ENCODE measurements around the gene ZBED4.
"Not testable (repeated sequence)": the region's sequence is repeated elsewhere in the genome, so short reads cannot be mapped to it uniquely, and the experiment has no call there.

Gene ZBED4, protein sequence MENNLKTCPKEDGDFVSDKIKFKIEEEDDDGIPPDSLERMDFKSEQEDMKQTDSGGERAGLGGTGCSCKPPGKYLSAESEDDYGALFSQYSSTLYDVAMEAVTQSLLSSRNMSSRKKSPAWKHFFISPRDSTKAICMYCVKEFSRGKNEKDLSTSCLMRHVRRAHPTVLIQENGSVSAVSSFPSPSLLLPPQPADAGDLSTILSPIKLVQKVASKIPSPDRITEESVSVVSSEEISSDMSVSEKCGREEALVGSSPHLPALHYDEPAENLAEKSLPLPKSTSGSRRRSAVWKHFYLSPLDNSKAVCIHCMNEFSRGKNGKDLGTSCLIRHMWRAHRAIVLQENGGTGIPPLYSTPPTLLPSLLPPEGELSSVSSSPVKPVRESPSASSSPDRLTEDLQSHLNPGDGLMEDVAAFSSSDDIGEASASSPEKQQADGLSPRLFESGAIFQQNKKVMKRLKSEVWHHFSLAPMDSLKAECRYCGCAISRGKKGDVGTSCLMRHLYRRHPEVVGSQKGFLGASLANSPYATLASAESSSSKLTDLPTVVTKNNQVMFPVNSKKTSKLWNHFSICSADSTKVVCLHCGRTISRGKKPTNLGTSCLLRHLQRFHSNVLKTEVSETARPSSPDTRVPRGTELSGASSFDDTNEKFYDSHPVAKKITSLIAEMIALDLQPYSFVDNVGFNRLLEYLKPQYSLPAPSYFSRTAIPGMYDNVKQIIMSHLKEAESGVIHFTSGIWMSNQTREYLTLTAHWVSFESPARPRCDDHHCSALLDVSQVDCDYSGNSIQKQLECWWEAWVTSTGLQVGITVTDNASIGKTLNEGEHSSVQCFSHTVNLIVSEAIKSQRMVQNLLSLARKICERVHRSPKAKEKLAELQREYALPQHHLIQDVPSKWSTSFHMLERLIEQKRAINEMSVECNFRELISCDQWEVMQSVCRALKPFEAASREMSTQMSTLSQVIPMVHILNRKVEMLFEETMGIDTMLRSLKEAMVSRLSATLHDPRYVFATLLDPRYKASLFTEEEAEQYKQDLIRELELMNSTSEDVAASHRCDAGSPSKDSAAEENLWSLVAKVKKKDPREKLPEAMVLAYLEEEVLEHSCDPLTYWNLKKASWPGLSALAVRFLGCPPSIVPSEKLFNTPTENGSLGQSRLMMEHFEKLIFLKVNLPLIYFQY

DNA sequence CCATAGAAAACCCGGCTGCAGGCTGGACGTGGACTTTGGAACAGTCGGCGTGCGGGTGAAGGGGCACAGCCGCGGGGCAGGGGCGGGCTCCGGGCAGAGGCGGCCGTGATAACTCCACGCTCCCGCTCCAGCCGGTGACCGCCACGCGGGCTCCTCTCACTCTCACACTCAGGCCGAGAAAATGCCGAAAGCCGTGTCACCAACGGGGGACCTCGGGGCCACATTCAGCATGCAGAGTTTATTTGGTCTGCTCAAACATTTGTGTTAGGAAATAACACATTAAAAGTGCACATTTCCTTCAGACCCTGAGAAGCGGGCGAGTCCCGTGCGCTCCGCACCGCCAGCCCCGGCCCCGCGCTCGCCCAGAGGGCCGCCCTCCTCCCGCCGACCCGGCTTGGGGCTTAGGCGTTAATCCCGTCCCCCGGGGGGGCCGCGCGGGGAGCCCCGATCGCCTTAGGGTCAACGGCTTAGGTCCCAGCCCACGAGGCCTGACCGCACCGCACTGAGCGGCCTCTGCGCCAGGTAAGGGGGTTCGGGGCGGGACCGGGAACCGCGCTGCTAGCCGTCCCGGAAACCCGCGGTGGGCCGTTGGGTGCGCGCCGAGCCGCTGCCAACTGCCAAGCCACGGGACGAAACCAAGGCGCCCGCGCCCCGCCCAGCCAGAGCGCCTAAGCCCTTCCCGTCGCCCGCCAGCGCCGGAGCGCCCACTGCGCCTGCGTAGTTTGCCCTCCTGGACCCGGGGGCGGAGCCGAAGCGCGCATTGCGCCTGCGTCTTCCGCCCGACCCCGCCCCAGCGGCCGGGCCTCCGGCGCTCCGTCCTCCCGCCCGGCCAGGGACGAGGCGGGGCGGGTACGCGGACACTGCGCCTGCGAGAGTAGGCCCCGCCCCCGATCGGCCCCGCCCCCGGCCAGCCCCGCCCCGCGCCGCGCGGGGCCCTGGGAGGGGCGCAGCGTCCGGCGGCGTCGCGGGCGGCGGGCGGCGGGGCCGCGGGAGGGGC, at the start of gene ZBED4:
TSS of gene ZBED4 (plus strand) at position 947 of the 997 bp plus-strand sequence. CDS start 29,819 bp downstream, outside the sequence.
- peak; percentile 96 to 99 for DNase-seq (ENCODE audit: low read depth in 1 of 2, low spot score in 1 of 2)

DNA sequence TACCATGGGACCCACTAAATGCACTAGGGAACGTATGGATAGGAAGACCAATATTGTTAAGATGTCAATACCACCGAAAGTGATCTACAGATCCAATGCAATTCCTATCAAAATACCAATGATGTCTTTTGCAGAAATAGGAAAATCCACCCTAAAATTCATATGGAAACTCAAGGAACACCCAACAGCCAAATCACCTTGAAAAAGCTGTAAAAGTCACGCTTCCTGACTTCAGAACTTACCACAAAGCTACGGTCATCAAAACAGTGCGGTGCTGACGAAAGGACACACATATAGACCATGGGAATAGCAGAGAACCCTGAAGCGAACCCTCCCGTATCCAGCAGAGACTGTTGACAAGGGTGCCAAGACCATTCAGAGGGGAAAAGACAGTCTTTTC, 46.5 kb upstream of the ZBED4 start:
- no peak for DNase-seq (ENCODE audit: low read depth in 1 of 2, low spot score in 1 of 2)

DNA sequence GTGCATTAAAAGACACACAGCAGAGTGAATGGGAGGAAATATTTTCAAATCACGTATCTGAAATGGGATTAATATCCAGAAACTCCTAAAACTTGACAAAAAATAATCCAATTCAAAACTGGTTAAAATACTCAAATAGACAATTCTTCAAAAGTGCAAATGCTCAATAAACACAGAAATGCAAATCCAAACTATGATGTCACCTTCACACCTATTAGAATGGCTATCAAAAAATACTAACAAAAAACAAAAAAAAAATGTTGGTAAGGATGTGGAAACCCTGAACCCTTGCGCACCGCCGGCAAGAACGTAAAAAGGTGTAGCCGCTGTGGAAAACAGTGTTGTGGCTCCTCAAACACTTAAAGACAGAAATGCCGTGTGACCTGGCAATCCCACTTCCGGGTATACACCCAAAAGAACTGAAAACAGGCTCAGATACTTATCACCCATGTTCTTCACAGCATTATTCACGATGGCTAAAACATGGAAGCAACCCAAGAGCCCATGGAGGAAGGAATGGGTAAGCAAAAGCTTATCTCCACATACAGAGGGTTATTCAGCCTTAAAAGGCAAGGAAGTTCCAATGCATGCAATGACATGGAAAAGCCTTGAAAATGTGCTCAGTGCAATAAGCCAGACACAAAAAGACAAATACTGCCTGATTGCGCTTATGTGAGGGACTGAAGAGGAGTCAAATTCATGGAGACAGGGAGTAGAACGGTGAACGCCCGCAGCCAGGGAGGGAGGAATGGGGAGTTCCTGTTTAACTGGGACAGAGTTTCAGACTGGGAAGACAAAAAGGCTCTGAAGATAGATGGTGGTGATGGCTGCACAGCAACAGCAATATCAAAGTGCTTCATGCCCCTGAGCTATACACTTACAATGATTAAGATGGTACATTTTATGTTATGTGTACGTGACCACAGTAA, 45.6 kb upstream of the ZBED4 start:
- DNase-seq (ENCODE audit: low read depth in 1 of 2, low spot score in 1 of 2): no peak

DNA sequence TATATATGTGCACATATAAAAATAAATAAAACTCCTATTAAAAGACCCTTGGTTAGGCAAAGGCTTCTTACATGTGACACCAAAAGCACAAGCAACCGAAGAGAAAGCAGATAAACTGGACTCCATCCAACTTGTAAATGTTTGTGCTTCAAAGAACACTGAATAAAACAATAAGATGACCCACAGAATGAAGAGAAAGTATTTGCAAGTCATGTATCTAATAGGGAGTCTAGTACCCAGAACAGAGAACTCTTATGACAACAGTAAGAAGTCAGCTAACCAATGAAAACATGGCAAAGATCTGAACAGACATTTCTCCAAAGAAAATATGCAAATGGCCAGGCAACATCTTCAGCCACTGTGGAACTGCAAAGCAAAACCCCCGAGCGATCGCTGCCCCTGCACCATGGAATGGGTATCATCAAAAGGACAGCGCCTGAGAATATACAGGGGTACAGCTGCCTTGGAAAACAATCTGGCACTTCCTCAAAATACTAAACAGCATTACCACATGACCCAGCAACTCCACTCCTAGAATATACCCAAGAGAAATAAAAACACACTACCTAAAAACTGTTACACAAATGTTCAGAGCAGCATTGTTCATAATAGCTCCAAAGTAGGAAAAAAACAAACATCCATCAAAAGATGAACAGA, 43.2 kb upstream of the ZBED4 start:
- no peak for DNase-seq (ENCODE audit: low read depth in 1 of 2, low spot score in 1 of 2)

DNA sequence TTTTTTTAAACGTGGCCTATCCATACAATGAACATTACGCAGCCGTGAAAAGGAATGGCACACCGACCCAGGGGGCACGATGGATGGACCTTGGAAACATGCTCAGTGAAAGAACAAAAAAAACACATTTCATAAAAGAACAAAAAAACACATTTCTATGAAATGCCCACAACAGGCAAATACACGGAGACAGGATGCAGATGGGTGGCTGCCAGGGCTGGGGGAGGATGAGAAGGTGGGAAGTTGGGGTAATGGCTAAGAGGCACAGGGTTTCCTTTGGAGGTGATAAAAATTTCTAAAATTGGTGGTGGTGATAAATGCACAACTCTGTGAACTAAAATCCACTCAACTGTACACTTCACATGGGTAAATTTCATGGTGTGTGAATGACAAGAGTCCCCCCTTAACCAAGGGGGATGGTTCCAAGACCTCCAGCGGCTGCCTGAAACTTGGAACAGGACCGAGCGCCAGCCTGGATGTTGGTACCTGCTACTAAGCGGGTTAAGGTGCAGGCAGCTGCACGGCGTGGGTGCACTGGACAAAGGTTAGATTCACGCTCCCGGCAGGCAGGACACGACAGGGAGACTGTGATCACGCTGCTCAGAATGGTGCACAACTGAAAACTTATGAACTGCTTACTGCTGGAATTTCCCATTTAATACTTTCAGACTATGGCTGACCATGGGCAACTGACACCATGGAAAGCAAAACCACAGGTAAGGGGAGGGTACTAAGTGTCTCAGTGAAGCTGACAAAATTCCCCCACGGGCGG, 42.4 kb upstream of the ZBED4 start:
- DNase-seq (ENCODE audit: low read depth in 1 of 2, low spot score in 1 of 2): no peak

DNA sequence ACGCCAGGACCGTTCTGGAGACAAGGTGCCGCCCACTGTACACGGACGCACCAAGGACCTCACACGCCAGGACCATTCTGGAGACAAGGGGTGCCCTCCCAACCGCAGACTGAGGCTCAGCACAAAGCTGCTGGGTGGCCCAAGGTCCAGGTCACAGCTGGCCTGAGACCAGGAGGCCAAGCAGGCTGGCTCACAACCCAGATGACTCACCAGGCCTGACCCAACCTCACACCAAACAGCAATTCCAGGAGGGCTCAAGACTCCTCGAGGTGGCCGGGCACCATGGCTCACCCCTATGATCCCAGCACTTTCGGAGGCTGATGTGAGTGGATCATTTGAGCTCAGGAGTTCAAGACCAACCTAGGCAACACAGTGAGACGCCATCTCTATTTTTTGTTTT, 40.8 kb upstream of the ZBED4 start:
- DNase-seq (ENCODE audit: low read depth in 1 of 2, low spot score in 1 of 2): no peak

DNA sequence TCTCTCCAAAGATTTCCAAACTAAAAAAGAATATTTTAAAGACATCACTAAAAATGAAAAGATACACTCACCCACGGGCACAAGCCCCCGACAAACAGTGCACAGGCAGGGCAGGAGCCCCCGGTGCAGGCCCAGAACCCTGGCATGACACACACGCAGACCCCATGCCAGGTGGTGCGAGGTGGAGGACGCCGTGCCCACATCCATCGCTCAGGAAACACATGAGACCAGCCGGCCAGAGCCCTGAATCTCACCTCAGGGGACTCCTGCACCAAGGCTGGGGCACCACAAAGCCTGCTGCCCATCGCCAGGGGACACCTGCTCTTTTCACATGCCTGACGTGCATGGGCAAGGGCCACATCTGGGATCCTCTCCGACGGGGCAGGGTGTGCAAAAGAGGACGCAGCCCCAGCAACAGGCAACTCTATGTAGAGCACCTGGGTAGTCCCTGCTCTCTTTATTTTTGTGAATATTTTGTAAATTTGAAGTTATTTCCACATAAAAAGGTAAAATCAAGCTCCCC, 39.4 kb upstream of the ZBED4 start:
- no peak for DNase-seq (ENCODE audit: low read depth in 1 of 2, low spot score in 1 of 2)

DNA sequence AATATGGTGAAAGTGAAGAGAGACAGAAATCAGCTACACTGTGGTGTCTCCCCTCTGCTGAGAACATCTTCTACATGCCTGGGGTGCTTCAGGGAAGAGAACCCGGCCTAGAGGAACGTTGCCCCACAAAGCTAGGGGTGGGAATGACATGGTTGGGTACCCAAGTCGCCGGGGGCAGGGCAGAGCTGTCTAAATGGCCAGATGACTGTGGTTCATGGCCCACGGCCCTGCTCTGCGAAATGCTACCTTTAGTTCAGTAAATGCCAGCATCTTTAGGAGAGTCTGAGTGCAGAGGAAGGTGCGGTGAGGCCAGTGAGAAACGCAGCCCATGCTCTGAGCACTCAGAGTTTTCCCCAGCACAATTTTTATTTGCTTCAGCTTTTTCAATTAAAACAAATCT, 38.8 kb upstream of the ZBED4 start:
- DNase-seq (ENCODE audit: low read depth in 1 of 2, low spot score in 1 of 2): no peak

DNA sequence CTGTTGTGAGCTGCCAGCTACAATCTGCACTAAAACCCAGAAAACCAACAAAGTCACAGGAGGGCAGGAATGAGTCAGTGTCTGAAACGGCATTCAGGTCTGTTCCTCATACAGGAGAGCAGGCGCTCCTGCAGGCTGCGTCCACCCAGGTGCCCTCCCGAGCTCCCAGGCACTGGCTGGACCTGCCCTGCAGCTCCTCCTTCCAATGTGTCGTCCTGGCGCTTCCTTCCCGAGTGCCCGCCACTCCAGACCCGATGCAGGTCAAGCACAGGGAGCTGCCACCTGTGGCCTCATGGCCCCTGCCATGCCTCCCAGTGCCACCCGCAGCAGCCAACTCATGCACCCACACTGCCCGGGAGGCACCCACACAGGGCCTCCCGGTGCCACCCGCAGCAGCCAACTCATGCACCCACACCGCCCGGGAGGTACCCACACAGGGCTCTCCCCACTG, 38.0 kb upstream of the ZBED4 start:
- DNase-seq (ENCODE audit: low read depth in 1 of 2, low spot score in 1 of 2): no peak

DNA sequence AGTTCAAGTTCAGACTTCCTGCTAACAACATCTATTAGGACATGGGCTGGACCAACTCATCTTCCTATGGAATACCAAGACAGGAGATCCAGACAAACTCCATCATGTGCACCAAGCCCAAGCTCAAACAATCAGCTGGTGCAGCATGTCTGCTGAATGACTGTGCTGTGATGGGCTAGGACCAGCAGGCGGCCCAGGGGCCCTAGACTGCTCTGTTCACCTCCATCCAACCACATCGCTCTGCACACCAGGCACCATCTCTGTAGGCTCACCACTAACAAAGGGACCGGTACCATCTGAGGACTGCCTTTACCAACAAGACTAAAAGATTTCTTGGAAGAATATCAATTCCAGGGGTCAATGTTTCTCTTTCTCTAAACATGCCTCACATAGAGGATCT, 36.3 kb upstream of the ZBED4 start:
- no peak for DNase-seq (ENCODE audit: low read depth in 1 of 2, low spot score in 1 of 2)

DNA sequence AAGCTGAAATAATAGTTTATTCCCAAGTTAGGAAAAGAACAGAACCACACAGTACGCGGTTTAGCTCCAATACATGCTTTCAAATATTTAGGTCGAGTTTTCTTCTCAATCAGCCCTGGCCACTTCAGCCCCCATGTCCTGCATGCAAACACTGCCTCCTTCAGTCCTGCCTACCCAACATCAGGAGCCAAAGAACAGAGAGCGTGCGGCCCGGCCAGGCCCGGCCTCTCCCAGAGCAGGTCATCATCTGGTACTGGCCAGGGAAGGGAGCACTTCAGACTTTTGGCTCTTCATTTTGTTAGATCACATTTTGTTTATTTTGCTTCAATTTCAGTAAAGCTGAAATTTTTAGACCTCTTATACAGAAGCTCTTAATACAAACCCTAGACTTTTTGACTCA, 32.7 kb upstream of the ZBED4 start:
- DNase-seq (ENCODE audit: low read depth in 1 of 2, low spot score in 1 of 2): no peak

DNA sequence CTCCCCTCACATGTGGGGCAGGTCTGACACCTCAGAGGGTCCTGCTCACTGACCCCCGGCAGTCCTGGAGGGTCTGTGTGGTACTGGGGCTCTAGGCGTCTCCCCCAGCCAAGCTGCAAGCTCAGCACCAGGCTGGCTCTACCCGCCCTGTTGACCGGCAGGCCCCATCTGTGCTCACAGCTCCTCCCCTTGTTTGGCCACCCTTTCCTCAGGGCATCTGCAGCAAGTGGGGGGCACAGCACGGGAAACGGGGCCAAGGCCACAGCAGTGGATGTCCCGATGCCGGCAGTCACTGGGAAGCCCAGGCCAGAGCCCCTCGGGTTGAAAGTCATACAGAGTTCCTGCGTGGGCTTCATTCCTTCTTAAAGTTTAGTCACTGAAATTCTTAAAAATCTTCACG, 31.9 kb upstream of the ZBED4 start:
- DNase-seq (ENCODE audit: low read depth in 1 of 2, low spot score in 1 of 2): not testable (repeated sequence)

DNA sequence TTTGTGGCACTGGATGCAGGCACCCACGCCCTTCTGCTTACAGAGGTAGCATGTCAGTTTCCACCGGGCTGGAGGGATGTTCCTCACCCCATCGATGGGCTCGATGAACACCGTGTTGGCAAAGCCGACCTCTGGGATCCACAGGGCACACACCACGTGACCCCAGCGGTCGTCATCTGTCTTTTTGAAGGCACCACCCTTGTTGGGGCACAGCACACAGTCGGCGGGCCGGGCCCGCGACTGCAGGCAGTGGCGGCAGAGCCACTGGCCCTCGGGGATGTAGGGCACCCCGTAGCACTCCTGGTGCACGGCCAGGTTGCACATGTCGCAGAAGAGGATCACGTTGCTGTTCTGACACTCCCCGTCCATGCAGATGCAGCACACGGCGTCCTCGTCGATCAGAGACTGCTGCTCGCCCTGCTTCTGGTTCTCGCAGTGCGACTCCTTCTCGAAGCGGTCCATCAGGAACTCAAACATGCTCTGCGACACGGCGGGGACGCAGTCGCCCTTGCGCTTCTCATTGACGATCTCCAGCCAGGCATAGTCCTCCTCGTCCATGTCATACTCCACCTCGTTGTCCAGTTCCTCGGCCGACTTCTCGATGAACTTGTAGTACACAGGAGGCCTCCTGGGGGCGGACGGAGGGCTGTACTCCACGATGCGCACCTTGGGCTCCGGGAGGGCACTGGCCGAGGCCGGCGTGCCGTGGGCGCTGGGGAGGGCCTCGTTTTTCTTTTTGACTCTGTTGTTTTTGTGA, 30.2 kb upstream of the ZBED4 start:
- DNase-seq (ENCODE audit: low read depth in 1 of 2, low spot score in 1 of 2): no peak

DNA sequence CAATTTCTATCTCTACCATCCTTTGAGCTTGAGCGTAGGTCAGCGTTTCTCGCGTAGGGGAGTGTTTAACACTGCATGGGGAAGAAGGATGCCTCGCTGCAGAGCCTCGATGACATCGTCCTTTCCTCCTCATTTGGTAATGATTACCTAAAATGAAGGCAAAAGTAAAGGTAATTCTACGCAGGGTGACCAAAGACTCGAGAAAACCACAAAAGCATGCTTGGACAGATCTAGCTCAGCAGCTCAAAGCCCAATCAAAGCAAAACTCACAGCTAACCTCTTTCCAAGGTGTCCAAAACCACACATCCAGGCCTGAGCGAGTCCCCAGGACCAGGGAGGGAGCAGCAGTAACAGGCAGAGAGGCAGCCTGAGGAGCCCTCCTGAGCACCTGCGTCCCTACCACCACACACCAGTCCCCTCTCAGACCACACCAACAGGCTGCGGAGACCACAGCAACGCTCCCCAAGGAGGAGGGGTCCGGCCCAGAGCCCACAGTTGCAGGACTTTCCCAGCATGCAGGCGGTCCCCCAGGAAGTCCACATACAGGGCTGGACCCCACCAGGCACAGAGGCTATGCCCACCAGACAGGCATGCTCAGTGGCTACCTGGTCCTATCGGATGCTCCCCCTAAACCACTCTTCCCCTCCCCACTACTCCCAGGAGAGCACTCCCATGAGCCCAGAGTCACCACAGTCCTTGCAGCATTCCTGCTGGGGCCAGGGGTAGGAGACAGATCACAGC, 29.3 kb upstream of the ZBED4 start:
- no peak for DNase-seq (ENCODE audit: low read depth in 1 of 2, low spot score in 1 of 2)

DNA sequence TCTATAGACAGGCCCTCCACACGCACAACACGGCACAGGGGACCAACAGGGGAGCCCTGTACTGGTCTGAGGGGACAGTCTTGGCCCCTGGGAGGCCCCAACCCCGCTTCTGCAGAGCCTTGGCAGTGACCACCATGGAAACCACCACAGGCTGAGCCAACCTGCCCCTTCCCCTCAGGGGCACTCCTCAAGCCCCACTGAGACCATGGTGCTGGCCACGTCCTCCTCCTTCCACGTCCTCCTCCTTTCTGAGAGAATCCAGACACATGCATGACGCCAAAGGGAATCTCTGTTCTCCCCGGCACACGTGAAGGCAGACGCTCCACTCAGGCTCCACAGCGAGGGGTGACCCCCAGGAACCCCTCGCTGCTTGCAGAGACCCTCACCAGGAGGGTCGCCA, 28.7 kb upstream of the ZBED4 start:
- no peak for DNase-seq (ENCODE audit: low read depth in 1 of 2, low spot score in 1 of 2)

DNA sequence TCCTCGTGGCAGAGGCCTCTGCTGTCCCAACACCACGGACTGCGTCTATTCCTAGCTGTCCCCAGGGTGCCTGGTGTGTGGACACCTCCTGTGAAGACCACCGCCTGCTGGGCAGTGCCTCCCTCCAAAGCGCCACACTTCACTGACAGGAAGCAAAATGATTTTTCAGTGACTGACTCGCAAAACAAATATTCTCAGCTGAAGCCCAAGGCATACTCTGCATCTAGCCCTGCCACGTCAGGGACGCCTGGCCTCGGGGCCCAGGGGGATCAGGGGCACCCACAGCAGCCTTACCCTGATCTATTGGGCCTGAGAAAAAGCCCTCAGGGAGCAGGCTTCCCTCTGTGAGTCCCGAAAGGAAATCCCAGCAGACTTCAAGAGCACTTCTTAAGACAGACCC, 28.2 kb upstream of the ZBED4 start:
- DNase-seq (ENCODE audit: low read depth in 1 of 2, low spot score in 1 of 2): no peak

Measured in activated T-helper 1 cell treated with anti-CD3 and anti-CD28 coated beads, Interleukin-2, amount 50 U/mL, for 16 hours (primary cell).